ENCODE results near the gene SORBS2.

- TF ChIP-seq CTCF (conservative IDR thresholded peaks at IDR 0.05 in 1 of 2, IDR thresholded peaks at IDR 0.05 in 1 of 2; ENCODE audit: low read depth in 1 of 2, low read length in 2 of 2) (no peak), EZH2 (IDR thresholded peaks at IDR 0.05; ENCODE audit: low read length, missing control alignments) (no peak)
Measured at GRCh38 chr4:185654311-185654710, 157.7 kb downstream of the SORBS2 start.

Data from fibroblast of lung (primary cell).